Stimulated activated CD8-positive, alpha-beta memory T cell treated with anti-CD3 and anti-CD28 coated beads, Interleukin-2, amount 100 ng/mL, for 1 hour (primary cell): ENCODE data around the gene CNTNAP2.
"Not testable (repeated sequence)": the region's sequence is repeated elsewhere in the genome, so short reads cannot be mapped to it uniquely, and the experiment has no call there.

ENCODE experiments used
- DNase-seq, 2 donors: peaks; one replicate each; pipeline ENCODE4 v3.0.0-alpha.2; 2020; ENCODE audit warnings: low read depth in 2 of 2

The CNTNAP2 gene

GRCh38 chr7:146146831-146147486, 30.4 kb downstream of the CNTNAP2 start:
- no peak for DNase-seq

GRCh38 chr7:146150153-146150552, 33.6 kb downstream of the CNTNAP2 start:
- no peak for DNase-seq

GRCh38 chr7:146172112-146172511, 55.5 kb downstream of the CNTNAP2 start:
- no peak for DNase-seq

GRCh38 chr7:146175716-146176115, 59.1 kb downstream of the CNTNAP2 start:
- no peak for DNase-seq

GRCh38 chr7:146176860-146177259, 60.3 kb downstream of the CNTNAP2 start:
- DNase-seq: no peak

- no peak for DNase-seq
Measured at GRCh38 chr7:146177301-146177700, 60.7 kb downstream of the CNTNAP2 start.

- DNase-seq: no peak
Measured at GRCh38 chr7:146185844-146186243, 69.2 kb downstream of the CNTNAP2 start.

- DNase-seq: not testable (repeated sequence)
Measured at GRCh38 chr7:146191428-146191827, 74.8 kb downstream of the CNTNAP2 start.

GRCh38 chr7:146201945-146202344, 85.3 kb downstream of the CNTNAP2 start:
- no peak for DNase-seq

GRCh38 chr7:146206270-146206669, 89.7 kb downstream of the CNTNAP2 start:
- no peak for DNase-seq

GRCh38 chr7:146208492-146208891, 91.9 kb downstream of the CNTNAP2 start:
- no peak for DNase-seq

GRCh38 chr7:146214842-146215241, 98.2 kb downstream of the CNTNAP2 start:
- DNase-seq: no peak

GRCh38 chr7:146216396-146217041, 99.9 kb downstream of the CNTNAP2 start:
- DNase-seq: no peak

- no peak for DNase-seq
Measured at GRCh38 chr7:146223851-146224250, 107.2 kb downstream of the CNTNAP2 start.

GRCh38 chr7:146232604-146233003, 116.0 kb downstream of the CNTNAP2 start:
- DNase-seq: no peak

GRCh38 chr7:146235195-146235594, 118.6 kb downstream of the CNTNAP2 start:
- DNase-seq: no peak

GRCh38 chr7:146242661-146243060, 126.1 kb downstream of the CNTNAP2 start:
- DNase-seq: no peak

- not testable (repeated sequence) for DNase-seq
Measured at GRCh38 chr7:146247991-146248390, 131.4 kb downstream of the CNTNAP2 start.

- not testable (repeated sequence) for DNase-seq
Measured at GRCh38 chr7:146248744-146249143, 132.1 kb downstream of the CNTNAP2 start.

GRCh38 chr7:146249272-146249671, 132.7 kb downstream of the CNTNAP2 start:
- no peak for DNase-seq

- no peak for DNase-seq
Measured at GRCh38 chr7:146255609-146256008, 139.0 kb downstream of the CNTNAP2 start.

GRCh38 chr7:146262527-146262926, 145.9 kb downstream of the CNTNAP2 start:
- DNase-seq: no peak

GRCh38 chr7:146276888-146277287, 160.3 kb downstream of the CNTNAP2 start:
- no peak for DNase-seq

- DNase-seq: no peak
Measured at GRCh38 chr7:146285418-146285817, 168.8 kb downstream of the CNTNAP2 start.
